Right ventricle myocardium superior (tissue), 1 donor: ENCODE results near the gene TTLL4. TPM values are rescaled to one million over a fixed set of nuclear protein-coding genes. Genes with fewer than 3 reads are reported as not detected.

Experiments
- ATAC-seq: fragments of 200-7000 bp; cut with Tn5 transposase; one replicate; pipeline ENCODE4 v1.9.1; 2020; ENCODE audit warnings: mild to moderate bottlenecking; ENCODE audit not compliant: poor library complexity
- DNase-seq: peaks from one replicate; pipeline ENCODE4 v3.0.0-alpha.2; 2020
- intact Hi-C: fragments of 100-400 bp; cut with DNase I; formaldehyde crosslinking; loops from one replicate; pipeline ENCODE4 v1.11.2; 2022
- total RNA-seq: library from RNA; stranded (reverse); fragmentation: NEBNext Ultra II Directional; extraction: Animal tissue kit (Norgen Biotek cat#: 25700); gene quantifications from one replicate; pipeline ENCODE4 v1.2.1, GENCODE V29; 2021
- donor health status: DM: no; HTN: yes; CAD: no; lungs with severe emphysema.

The TTLL4 gene
- total RNA-seq, 1 donor from 2014 or later = 5.6 TPM

- intact Hi-C loops = no loop called here
- no peak for ATAC-seq
- DNase-seq = no peak
Observed at GRCh38 chr2:218773881-218774280, 63.2 kb downstream of the TTLL4 start.

- no peak for DNase-seq
- no peak for ATAC-seq
- intact Hi-C loops = no loop called here
Observed at GRCh38 chr2:218776488-218776887, 65.9 kb downstream of the TTLL4 start.

DNA sequence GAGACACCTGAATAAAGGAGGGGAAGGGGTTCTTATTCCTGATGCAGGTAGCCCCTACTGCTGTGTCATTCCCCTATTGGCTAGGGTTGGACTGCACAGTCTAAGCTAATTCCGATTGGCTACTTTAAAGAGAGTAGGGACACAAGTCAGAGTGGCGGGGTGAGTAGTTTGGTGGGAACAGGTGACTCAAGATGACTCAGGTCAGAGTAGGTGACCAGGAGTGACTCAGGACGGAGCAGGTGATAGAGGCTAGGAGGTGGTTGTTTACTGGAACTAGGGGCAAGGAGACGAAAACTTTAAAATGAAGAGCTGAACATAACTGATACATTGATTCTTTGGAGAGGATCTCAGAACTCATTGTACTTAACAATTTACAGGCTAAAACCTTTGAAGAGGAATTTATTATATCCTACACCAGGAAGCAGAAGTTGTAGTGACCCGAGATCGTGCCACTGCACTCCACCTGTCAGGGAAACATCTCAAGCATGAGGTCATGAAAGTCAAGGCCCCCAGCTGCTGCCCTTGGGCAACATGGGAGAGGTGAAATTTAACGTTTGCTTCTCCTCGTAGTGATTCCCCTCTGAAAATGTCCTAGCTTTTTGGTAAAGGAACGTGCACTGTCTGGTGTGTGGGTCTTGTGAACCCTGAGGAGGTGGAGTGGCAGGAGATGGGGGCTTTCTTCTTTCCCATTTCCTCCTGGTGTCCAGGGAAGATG, 66.8 kb downstream of the TTLL4 start:
- intact Hi-C loops = no loop called here
- ATAC-seq = no peak

GRCh38 chr2:218780046-218780445, 69.4 kb downstream of the TTLL4 start:
- DNase-seq = no peak
- intact Hi-C loops = no loop called here
- ATAC-seq = no peak

More for the DNA sequence above, 66.8 kb downstream of the TTLL4 start:
- DNase-seq = no peak

- intact Hi-C loops = no loop called here
- ATAC-seq = no peak
- no peak for DNase-seq
Observed at GRCh38 chr2:218780851-218781690, 70.4 kb downstream of the TTLL4 start.

DNA sequence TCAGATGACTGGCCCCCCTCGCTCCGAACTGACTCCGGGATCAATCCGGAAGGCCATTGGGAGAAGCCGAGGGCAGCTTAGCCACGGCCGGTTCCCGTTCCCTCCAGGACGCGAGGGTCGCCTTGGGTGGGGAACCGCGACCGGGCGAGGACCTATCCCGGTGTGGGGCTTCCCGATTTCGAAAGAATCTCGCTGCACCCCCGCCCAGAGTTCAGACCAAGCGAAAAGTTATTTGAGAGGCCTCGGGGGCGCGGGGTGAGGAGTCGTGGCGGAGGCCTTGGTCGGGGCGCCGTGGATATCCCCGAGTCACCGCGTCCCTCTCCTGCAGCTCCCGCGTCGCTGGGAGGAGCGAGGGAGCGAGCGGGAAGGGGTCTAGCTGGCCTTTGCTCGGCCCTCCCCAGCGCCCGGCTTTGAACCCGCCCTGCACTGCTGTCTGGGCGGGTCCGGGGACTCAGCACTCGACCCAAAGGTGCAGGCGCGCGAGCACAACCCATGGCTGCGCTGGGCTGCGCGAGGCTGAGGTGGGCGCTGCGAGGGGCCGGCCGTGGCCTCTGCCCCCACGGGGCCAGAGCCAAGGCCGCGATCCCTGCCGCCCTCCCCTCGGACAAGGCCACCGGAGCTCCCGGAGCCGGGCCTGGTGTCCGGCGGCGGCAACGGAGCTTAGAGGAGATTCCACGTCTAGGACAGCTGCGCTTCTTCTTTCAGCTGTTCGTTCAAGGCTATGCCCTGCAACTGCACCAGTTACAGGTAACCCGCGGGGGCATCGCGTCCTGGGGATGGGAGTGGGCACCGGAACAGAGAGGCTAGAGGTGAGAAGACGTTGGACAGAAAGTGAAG, 71.3 kb downstream of the TTLL4 start, which contains the start of gene CYP27A1:
CYP27A1 (plus strand) TSS at position 457 of the 837 bp plus-strand sequence; CDS start at position 493, 36 bp downstream.
- peak; percentile 77 for DNase-seq
- ATAC-seq = peak; percentile 92
- intact Hi-C loops = no loop called here

GRCh38 chr2:218782528-218782844, 71.9 kb downstream of the TTLL4 start:
- intact Hi-C loops = no loop called here
- ATAC-seq = peak; percentile 45
- no peak for DNase-seq

DNA sequence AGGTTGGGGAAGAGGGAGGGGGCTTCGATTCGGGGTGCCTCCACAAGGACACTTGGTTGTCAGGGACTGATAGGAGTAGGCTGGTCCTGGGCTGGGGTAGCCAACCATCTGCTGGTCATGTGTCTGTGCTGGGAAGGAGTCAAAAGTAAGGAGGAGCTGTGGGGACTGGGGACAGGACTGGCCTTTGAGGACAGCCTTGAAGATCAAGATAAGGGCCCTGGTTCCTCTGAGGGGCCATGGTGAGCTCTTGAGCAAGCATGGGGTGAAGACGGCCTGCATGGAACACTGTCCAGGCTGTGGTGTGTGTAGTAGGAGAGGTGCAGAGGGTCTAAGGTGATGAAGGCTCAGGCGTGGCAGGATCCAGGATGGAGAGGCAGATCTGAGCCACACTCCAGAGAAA, 73.1 kb downstream of the TTLL4 start:
- ATAC-seq = no peak
- no peak for DNase-seq
- intact Hi-C loops = no loop called here

GRCh38 chr2:218785103-218785502, 74.5 kb downstream of the TTLL4 start:
- DNase-seq (no peak), ATAC-seq (no peak)
- intact Hi-C loops = no loop called here

GRCh38 chr2:218786133-218786532, 75.5 kb downstream of the TTLL4 start:
- no peak for DNase-seq
- no peak for ATAC-seq
- intact Hi-C loops = no loop called here

DNA sequence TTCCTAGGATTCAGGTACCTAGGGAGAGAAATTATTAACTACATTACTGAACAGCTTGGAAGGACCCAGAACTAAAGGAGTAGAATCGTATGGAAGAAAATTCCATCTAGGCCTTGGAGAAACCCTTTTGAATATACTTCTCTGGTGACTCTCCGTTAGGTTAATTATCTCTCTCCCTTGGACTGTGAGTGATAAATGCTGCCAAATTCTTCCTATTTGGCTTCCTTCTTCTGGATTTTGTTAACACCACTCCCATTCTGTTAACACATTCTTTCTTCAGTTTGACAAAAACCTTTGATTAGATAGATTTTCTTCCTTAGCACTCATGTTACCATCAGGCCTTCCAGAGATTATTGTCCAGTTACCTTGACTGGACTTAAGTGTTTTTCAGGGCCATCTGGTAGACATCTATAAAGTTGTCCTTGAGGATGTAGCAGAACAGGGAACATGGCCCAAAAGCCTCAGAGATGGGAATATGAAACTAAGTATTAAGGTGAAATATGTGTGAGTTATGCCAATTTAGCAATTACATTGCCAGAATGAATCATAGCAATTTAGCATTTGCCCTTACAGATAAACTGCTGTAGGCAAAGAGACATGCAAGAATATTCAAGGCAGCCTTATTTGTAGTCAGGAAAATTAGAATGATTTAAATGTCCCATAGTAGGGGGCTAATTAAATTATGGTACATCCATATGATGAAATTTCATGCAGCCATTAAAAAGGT, 78.1 kb downstream of the TTLL4 start:
- DNase-seq = no peak
- intact Hi-C loops = no loop called here
- peak; percentile 39 for ATAC-seq

DNA sequence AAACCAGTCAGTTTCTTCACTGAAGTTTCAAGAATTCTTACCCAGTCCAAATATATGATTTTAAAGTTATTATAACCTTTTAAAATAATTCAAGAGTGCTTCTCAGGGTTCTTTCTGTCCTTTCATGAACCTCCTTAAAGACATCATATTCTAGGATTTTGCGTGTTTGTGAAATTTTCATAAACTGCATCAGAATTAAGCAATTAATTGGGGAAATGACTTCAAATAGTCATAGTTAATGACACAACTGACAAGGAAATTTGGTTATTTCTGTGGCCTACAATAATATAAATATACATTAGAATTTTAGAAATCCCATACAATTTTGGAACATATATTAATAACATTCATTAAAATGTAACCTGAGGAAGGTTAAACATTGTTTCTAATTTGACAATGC, 81.8 kb downstream of the TTLL4 start:
- DNase-seq = no peak
- intact Hi-C loops = no loop called here
- ATAC-seq = no peak

DNA sequence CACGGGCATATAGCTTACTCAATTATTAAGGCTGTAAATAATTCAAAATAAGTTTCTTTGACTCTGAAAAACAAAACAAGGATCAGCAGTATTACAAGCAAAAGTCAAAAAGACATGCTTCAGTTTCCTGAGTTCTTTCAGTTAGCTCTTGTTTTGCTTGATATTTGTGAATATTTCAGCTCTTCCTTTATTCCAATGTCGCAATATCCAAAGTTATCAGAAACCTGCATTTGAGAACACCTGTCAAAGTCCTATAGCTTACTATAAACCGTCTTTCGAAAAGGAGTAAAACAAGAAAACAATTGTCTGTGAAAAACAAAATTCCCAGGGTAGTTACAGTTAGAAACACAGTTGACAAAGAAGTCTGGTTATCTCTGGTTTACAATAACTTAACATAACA, 86.1 kb downstream of the TTLL4 start:
- no peak for DNase-seq
- intact Hi-C loops = no loop called here

DNA sequence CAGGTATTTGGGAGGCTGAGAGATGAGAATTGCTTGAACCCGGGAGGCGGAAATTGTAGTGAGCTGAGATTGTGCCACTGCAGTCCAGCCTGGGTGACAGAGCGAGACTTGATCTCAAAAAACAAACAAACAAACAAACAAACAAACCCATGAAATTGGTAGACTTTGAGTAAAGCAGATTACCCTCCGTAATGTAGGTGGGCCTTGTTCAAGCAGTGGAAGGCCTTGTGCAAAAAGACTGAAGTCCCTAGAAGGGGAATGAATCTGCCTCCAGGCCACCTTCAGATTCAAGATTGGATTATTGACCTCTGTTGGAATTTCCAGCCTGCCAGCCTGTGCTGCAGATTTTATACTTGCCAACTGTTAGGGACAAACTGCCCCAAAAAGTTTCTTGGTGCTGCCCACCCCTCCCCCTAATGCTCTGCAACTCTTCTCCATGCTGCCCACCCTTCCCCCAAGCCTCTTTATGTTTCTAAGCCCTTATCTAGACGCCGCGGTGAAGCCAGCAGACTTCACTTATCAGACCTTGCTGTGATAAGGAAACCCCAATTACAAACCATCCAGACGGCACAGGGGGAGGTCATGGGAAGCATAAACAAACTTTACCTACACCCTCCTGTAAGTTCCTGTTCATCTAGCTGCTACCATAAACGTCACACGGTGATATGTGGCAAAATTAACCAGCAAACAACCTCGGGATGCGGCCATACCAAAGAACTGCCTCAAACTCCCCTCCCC, 88.3 kb downstream of the TTLL4 start:
- intact Hi-C loops = no loop called here
- DNase-seq = no peak
- ATAC-seq = no peak

More for the DNA sequence above, 86.1 kb downstream of the TTLL4 start:
- ATAC-seq = no peak

DNA sequence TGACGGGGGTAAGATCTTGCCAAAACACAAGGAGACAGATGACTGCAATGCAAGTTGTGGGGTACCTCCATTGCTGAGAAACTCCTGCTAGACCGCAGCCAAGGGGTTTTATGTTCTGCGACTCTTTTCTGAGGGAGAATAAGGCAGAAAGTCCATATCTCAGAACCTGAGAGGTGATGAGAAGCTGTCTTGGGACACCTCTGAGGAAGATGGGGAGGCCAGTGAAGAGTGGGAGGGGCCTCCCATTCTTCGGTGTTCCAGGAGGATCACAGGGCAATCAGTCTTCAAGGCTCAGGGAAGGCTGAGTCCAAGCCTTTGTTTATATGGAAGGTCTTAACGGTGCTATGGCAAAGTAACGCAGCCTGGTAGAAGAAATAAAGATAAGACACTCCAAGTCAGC, 89.4 kb downstream of the TTLL4 start:
- DNase-seq = no peak
- intact Hi-C loops = no loop called here
- no peak for ATAC-seq

DNA sequence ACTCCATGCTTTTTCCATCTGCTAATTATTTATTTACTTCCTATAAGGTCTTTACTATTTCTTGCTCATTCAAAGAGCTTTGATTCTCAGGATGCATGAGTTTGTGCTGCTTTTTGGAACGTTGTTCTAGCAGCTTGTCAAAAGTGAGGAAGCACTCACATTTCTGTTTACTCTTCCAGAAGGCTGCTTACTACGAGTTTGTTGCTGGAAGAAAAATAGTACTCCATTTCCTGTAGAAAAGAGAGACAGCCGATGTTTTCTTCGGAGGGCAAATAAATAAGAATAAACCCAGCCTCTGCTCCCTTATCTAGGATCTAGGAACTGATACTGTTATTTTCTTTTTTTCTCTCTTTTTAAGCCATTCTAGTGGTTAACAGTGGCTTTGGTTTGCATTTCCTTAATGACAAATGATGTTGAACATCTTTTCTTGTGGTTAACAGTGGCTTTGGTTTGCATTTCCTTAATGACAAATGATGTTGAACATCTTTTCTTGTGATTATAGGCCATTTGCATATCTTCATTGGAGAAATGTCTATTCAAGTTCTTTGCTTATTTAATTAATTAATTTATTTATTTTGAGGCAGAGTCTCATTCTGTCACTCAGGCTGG, 91.9 kb downstream of the TTLL4 start:
- no peak for ATAC-seq
- no peak for DNase-seq
- intact Hi-C loops = no loop called here

DNA sequence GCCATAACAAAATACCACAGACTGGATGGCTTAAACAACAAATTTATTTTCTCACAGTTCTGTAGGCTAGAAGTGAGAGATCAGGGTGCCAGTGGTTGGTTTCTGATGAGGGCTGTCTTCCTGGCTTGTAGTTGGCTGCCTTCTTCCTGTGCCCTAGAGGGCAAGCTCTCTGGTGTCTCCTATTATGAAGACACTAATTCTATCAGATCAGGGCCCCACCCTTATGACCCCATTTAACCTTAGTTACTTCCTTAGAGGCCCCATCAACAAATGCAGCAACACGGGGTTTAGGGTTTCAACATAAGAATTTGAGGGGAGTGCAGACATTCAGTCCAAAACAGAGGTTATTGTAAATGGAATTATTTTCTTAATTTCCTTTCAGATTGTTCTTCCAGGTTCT, 94.2 kb downstream of the TTLL4 start:
- DNase-seq (no peak), ATAC-seq (no peak)
- intact Hi-C loops = no loop called here
